Progenitor cell of endocrine pancreas (in vitro differentiated cells): ENCODE results near the gene POLN. TPM values are rescaled to one million over a fixed set of nuclear protein-coding genes. Genes with fewer than 3 reads are reported as not detected.

Experiments used
- DNase-seq: peaks from one replicate; pipeline ENCODE4 v3.0.0; 2021; ENCODE audit warnings: low spot score; ENCODE audit not compliant: unreplicated experiment
- H3K27ac Mint-ChIP-seq: 2 replicates; pipeline ENCODE4 v1.8.0; 2021; ENCODE audit warnings: mild to moderate bottlenecking, moderate library complexity, mixed read lengths
- H3K27me3 Mint-ChIP-seq: 2 replicates; pipeline ENCODE4 v1.8.0; 2021; ENCODE audit warnings: mixed read lengths
- H3K36me3 Mint-ChIP-seq: 2 replicates; pipeline ENCODE4 v1.8.0; 2022; ENCODE audit warnings: mixed read lengths; ENCODE audit not compliant: insufficient read depth
- H3K4me1 Mint-ChIP-seq: 2 replicates; pipeline ENCODE4 v1.8.0; 2021; ENCODE audit warnings: low read depth, mixed read lengths
- H3K4me3 Mint-ChIP-seq: 2 replicates; pipeline ENCODE4 v1.8.0; 2021; ENCODE audit warnings: low read depth, mild to moderate bottlenecking, moderate library complexity, mixed read lengths
- H3K9me3 Mint-ChIP-seq: 2 replicates; pipeline ENCODE4 v1.8.0; 2021; ENCODE audit warnings: low read depth, mixed read lengths
- total RNA-seq: library from RNA; stranded (reverse); gene quantifications from 2 replicates; pipeline ENCODE4 v1.2.1, GENCODE V29; 2021
- TF ChIP-seq, protein P1 (sequence below): fragments of 200-600 bp; sonication (generic); IDR thresholded peaks from one replicate; pipeline ENCODE4 v1.5.0; 2021; ENCODE audit warnings: antibody characterized with exemption, mild to moderate bottlenecking; ENCODE audit not compliant: unreplicated experiment

Gene POLN
- total RNA-seq, 1 donor from 2014 or later, result 5.9 TPM

DNA sequence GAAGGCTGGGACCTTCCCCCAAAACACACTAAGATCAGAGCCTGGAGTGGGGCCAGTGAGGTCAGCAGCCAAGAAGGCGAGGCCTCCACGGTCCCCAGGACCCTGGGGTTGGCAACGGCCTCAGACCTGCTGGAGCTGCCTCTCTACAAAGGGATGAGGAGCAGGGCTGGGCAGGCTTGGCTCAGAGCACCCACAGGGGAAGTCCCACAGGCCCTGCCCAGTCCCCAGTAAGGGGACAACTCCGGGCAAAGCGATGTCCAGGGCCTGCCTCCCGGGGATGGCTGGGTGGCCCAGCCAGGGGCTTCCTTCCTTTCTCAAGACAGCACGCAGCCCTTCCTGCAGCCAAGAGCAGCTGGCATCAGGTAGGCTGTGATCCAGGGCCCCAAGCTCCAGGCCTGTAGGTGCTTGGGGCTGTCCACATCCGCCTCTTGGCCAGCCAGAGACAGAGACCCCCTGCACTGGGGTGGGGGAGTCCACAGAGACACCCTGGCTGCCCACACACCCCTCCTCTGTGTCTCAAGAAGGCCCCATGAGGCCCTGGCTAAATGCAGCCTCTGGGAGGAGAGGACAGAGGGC, 14.3 kb upstream of the POLN start:
- Mint-ChIP-seq H3K36me3 (peaks cover 3% of the 10 kb centered on the region), H3K9me3 (no peaks in the 10 kb centered on the region), H3K4me1 (peaks cover 2% of the 10 kb centered on the region), H3K27ac (no peak overlapping the region), H3K27me3 (no peaks in the 10 kb centered on the region), H3K4me3 (no peak overlapping the region)
- DNase-seq, result peak; percentile 10
- TF ChIP-seq, protein P1, sequence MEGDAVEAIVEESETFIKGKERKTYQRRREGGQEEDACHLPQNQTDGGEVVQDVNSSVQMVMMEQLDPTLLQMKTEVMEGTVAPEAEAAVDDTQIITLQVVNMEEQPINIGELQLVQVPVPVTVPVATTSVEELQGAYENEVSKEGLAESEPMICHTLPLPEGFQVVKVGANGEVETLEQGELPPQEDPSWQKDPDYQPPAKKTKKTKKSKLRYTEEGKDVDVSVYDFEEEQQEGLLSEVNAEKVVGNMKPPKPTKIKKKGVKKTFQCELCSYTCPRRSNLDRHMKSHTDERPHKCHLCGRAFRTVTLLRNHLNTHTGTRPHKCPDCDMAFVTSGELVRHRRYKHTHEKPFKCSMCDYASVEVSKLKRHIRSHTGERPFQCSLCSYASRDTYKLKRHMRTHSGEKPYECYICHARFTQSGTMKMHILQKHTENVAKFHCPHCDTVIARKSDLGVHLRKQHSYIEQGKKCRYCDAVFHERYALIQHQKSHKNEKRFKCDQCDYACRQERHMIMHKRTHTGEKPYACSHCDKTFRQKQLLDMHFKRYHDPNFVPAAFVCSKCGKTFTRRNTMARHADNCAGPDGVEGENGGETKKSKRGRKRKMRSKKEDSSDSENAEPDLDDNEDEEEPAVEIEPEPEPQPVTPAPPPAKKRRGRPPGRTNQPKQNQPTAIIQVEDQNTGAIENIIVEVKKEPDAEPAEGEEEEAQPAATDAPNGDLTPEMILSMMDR, result no peak

DNA sequence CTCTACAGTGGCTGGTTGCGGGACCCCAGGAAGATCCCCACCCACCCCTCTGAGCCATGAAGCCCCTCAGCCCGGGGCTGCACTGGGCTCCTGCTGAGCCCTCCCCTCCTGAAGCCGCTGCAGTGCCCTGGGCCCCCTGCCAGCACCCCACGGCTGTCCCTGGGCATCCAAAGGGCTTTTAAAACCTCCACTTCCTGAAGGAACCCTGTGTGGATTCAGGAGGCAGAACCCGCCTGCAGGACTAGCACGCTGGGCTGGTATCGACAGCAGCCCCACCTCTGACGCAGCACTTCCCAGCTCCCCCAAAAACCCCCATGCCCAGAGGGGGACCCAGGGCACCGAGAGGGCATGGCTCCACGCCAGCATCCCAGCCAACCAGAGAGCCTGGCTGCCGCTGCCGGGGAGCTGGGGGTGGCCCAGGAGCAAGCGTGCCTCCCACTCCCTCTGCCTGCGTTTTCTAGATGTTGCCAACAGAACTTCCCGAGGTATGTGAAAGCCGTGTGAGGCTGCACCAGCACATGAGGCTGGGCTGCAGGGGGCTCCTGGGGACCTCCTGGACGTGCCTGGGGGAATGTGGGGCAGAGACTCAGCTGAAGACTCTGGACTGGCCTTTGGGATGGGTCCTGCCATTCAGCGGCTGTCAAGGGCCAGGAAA, 13.7 kb upstream of the POLN start:
- H3K27me3 Mint-ChIP-seq, result no peaks in the 10 kb centered on the region
- TF ChIP-seq, protein P1, result no peak
- H3K36me3 Mint-ChIP-seq, result peaks cover 3% of the 10 kb centered on the region
- no peaks in the 10 kb centered on the region for H3K9me3 Mint-ChIP-seq
- H3K4me1 Mint-ChIP-seq, result peaks cover 2% of the 10 kb centered on the region
- no peak overlapping the region for H3K4me3 Mint-ChIP-seq
- H3K27ac Mint-ChIP-seq, result no peak overlapping the region
- DNase-seq, result no peak

DNA sequence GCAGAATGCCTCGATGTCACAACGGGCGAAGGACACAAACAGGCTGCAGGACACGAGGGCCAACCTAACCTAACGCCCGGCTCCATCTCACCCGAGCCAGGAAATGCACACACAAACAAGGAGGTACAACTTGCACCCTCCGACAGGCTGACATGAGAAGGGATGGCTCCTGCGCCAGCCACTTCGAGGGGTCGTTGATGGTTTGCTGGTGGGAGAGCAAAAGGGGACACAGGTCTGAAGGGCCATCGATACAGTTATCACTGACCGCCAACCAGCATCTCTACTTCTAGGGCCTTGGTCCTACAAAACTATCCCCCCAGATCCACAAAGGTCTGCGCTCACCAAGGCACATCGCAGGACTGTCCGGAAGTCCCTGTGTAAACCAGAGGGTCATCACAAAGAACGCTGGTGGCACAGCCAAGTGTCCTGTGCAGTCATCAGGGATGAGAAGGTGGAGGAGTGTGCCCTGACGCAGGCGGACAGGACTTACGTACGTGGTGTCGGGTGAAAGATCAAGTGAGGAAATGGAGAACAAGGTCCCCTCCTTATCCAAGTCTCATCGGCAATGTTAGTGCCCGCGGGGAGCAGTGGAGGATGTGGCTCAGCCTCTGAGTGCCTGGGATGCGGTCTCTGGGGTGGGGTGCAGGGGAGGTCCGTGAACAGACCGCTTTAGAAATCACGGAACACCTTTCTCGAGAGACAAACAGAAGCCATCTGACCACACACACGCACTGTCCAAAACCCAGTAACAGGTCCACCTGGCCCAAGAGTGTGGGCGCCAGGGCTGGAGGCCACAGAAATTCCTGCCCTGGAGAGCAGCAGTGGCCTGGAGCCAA, 13.0 kb upstream of the POLN start:
- no peaks in the 10 kb centered on the region for H3K27me3 Mint-ChIP-seq
- H3K4me3 Mint-ChIP-seq, result no peak overlapping the region
- DNase-seq, result no peak
- H3K4me1 Mint-ChIP-seq, result no peaks in the 10 kb centered on the region
- no peaks in the 10 kb centered on the region for H3K9me3 Mint-ChIP-seq
- H3K27ac Mint-ChIP-seq, result no peak overlapping the region
- TF ChIP-seq, protein P1, result no peak
- peaks cover 3% of the 10 kb centered on the region for H3K36me3 Mint-ChIP-seq

DNA sequence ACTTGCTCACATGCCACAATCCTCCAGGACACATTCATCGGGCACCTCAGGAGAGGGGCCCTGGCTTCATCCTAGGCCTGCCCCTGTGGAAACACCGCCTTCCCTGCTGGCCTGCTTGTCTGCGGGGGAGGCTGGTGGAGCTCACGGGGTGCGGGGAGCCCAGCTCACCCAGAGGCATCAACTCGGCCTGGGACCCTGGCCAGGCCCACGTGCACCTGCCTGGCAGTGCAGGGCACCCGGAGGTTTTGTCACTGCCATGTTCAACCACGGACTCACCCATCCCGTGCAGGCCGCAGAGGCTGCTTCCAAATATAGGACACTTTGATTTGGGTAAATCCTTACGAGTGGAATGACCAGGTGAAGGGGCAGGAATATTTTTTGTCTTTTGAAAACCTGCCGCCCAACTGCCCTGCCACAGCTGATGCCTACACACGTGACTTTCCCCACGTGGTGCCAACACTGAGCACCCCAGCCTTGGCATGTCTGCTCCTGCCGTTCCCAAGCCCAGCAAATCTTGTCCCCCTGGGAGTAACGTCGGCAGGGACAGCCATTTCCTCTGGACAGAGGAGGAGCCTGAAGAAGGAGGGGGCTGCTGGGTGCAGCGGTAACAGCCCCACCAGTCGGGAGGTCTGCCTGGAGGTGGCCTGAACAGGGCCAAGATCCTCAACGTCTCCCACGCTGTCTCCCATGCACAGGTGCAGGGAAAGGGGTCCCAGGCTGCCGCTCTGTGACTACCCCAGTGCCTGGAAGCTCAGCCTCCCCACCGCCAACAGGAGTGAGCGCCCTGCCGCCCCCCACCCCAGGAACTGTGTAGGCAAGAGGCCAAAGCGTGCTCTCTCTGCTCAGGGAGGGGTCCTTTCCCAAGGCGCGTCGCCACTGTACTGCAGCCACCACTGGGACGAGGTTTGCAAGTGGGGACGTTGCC, 11.5 kb upstream of the POLN start:
- Mint-ChIP-seq H3K4me3 (no peak overlapping the region), H3K36me3 (peaks cover 3% of the 10 kb centered on the region), H3K9me3 (no peaks in the 10 kb centered on the region), H3K4me1 (no peaks in the 10 kb centered on the region), H3K27me3 (no peaks in the 10 kb centered on the region), H3K27ac (no peak overlapping the region)
- TF ChIP-seq, protein P1, result no peak
- no peak for DNase-seq
